ENCODE data around the gene SPEF1. TPM values are rescaled to one million over a fixed set of nuclear protein-coding genes. Genes with fewer than 3 reads are reported as not detected.

SPEF1 gene
- total and polyA plus RNA-seq, 2 of the 13 experiments (the other 11 are each of a cell fraction or from before 2014, with no cell fraction given), result 0.11 to 0.27 TPM

- peak; percentile 92 for TF ChIP-seq ZNF788 (CRISPR knock-in tag; IDR thresholded peaks at IDR 0.05; ENCODE audit: borderline replicate concordance)
- peak; percentile 97 for TF ChIP-seq ZNF274 (CRISPR knock-in tag; IDR thresholded peaks at IDR 0.05)
- TF ChIP-seq, protein P1, sequence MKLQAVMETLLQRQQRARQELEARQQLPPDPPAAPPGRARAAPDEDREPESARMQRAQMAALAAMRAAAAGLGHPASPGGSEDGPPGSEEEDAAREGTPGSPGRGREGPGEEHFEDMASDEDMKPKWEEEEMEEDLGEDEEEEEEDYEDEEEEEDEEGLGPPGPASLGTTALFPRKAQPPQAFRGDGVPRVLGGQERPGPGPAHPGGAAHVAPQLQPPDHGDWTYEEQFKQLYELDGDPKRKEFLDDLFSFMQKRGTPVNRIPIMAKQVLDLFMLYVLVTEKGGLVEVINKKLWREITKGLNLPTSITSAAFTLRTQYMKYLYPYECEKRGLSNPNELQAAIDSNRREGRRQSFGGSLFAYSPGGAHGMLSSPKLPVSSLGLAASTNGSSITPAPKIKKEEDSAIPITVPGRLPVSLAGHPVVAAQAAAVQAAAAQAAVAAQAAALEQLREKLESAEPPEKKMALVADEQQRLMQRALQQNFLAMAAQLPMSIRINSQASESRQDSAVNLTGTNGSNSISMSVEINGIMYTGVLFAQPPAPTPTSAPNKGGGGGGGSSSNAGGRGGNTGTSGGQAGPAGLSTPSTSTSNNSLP (IDR thresholded peaks at IDR 0.05; ENCODE audit: low read depth, low read length), result peak; percentile 38; the same call in 1 of the 2 replicates
- peak; percentile 30; the same call in 1 of the 2 replicates for TF ChIP-seq HBP1 (CRISPR knock-in tag; IDR thresholded peaks at IDR 0.05; ENCODE audit: low read depth)
- peak; percentile 57; the same call in 1 of the 2 replicates for TF ChIP-seq ZNF264 (CRISPR knock-in tag; IDR thresholded peaks at IDR 0.05)
- TF ChIP-seq ZBTB25 (CRISPR knock-in tag; IDR thresholded peaks at IDR 0.05), result peak; percentile 66
- peak; percentile 92 for TF ChIP-seq SP4 (CRISPR knock-in tag; IDR thresholded peaks at IDR 0.05)
- TF ChIP-seq RFX3 (CRISPR knock-in tag; IDR thresholded peaks at IDR 0.05), result no peak
- peak; percentile 57 for TF ChIP-seq FOXJ3 (CRISPR knock-in tag; IDR thresholded peaks at IDR 0.05; ENCODE audit: borderline replicate concordance)
- TF ChIP-seq IRX3 (CRISPR knock-in tag; IDR thresholded peaks at IDR 0.05; ENCODE audit: borderline replicate concordance, low read depth), result peak; percentile 77; the same call in 1 of the 2 replicates
- TF ChIP-seq, protein P2, sequence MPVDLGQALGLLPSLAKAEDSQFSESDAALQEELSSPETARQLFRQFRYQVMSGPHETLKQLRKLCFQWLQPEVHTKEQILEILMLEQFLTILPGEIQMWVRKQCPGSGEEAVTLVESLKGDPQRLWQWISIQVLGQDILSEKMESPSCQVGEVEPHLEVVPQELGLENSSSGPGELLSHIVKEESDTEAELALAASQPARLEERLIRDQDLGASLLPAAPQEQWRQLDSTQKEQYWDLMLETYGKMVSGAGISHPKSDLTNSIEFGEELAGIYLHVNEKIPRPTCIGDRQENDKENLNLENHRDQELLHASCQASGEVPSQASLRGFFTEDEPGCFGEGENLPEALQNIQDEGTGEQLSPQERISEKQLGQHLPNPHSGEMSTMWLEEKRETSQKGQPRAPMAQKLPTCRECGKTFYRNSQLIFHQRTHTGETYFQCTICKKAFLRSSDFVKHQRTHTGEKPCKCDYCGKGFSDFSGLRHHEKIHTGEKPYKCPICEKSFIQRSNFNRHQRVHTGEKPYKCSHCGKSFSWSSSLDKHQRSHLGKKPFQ (CRISPR knock-in tag; IDR thresholded peaks at IDR 0.05; ENCODE audit: insufficient replicate concordance), result peak; percentile 78
- peak; percentile 77; the same call in 1 of the 2 replicates for TF ChIP-seq RXRB (CRISPR knock-in tag; IDR thresholded peaks at IDR 0.05; ENCODE audit: borderline replicate concordance)
- TF ChIP-seq, protein P3, sequence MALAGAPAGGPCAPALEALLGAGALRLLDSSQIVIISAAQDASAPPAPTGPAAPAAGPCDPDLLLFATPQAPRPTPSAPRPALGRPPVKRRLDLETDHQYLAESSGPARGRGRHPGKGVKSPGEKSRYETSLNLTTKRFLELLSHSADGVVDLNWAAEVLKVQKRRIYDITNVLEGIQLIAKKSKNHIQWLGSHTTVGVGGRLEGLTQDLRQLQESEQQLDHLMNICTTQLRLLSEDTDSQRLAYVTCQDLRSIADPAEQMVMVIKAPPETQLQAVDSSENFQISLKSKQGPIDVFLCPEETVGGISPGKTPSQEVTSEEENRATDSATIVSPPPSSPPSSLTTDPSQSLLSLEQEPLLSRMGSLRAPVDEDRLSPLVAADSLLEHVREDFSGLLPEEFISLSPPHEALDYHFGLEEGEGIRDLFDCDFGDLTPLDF (CRISPR knock-in tag; IDR thresholded peaks at IDR 0.05), result peak; percentile 92; the same call in 1 of the 2 replicates
- peak; percentile 58; the same call in 1 of the 2 replicates for TF ChIP-seq GPN1 (CRISPR knock-in tag; IDR thresholded peaks at IDR 0.05; ENCODE audit: borderline replicate concordance)
- TF ChIP-seq THAP11 (CRISPR knock-in tag; IDR thresholded peaks at IDR 0.05), result peak; percentile 99
- TF ChIP-seq ZNF878 (CRISPR knock-in tag; IDR thresholded peaks at IDR 0.05), result peak; percentile 93; the same call in 1 of the 2 replicates
- peak; percentile 11; the same call in 1 of the 2 replicates for TF ChIP-seq ZC3H4 (CRISPR knock-in tag; IDR thresholded peaks at IDR 0.05; ENCODE audit: borderline replicate concordance)
- TF ChIP-seq KLF16 (CRISPR knock-in tag; IDR thresholded peaks at IDR 0.05), result peak in 1 of 2 experiments; percentile 84; a peak in 2 of 4 replicates
- peak; percentile 100 for TF ChIP-seq SALL2 (CRISPR knock-in tag; IDR thresholded peaks at IDR 0.05)
- peak; percentile 98 for TF ChIP-seq HCFC1 (IDR thresholded peaks at IDR 0.05; ENCODE audit: low read depth, low read length)
- TF ChIP-seq TBL1XR1 (IDR thresholded peaks at IDR 0.05; ENCODE audit: borderline replicate concordance, low read length, partially characterized antibody), result peak; percentile 69
- no peak; the same call in 1 of the 2 replicates for TF ChIP-seq SMYD3 (CRISPR knock-in tag; IDR thresholded peaks at IDR 0.05)
Observed at GRCh38 chr20:3820048-3820900, 39.0 kb upstream of the SPEF1 start, which contains the start of gene AP5S1 (continued).
